Measurements from ENCODE around the gene KASH5.

GRCh38 chr19:49456326-49456725 is 68.3 kb downstream of the KASH5 start:
- TF ChIP-seq CTCF (conservative IDR thresholded peaks at IDR 0.05; ENCODE audit: low read length) (no peak), EZH2phosphoT487 (IDR thresholded peaks at IDR 0.05; ENCODE audit: borderline replicate concordance, low read depth, low read length) (no peak)

Data from OCI-LY7 (cell line).